ENCODE results near the gene NPAT. TPM values are rescaled to one million over a fixed set of nuclear protein-coding genes. Genes with fewer than 3 reads are reported as not detected.

Gene NPAT
- total RNA-seq, 1 donor from 2014 or later = 39.2 TPM

GRCh38 chr11:108246885-108247284, 24.4 kb upstream of the NPAT start:
- H3K9ac ChIP-seq = no peak overlapping the region
- no peaks in the 10 kb centered on the region for H3K27me3 Mint-ChIP-seq (ENCODE audit: insufficient read depth, low read depth)
- no peaks in the 10 kb centered on the region for H4K20me1 ChIP-seq (ENCODE audit: low read depth)
- no peaks in the 10 kb centered on the region for H3K9me3 Mint-ChIP-seq
- no peak overlapping the region for H3K4me3 ChIP-seq
- no peaks in the 10 kb centered on the region for H3K4me1 Mint-ChIP-seq
- no peaks in the 10 kb centered on the region for H3K9me3 ChIP-seq (ENCODE audit: low read depth)
- H3K36me3 Mint-ChIP-seq = peaks cover 17% of the 10 kb centered on the region
- no peak for DNase-seq (ENCODE audit: low spot score)
- no peak overlapping the region for H3K27ac ChIP-seq
- no peaks in the 10 kb centered on the region for H3K79me2 ChIP-seq (ENCODE audit: low read depth)
- H3K4me1 ChIP-seq = no peaks in the 10 kb centered on the region
- no peak overlapping the region for H3K4me2 ChIP-seq
- H3K27ac Mint-ChIP-seq = no peak overlapping the region
- H3K36me3 ChIP-seq = peaks cover 8% of the 10 kb centered on the region
- H3K4me3 Mint-ChIP-seq = no peak overlapping the region
- H3K27me3 ChIP-seq = no peaks in the 10 kb centered on the region
- H2AFZ ChIP-seq (replicated peaks) = no peak overlapping the region
- TF ChIP-seq, protein P1, sequence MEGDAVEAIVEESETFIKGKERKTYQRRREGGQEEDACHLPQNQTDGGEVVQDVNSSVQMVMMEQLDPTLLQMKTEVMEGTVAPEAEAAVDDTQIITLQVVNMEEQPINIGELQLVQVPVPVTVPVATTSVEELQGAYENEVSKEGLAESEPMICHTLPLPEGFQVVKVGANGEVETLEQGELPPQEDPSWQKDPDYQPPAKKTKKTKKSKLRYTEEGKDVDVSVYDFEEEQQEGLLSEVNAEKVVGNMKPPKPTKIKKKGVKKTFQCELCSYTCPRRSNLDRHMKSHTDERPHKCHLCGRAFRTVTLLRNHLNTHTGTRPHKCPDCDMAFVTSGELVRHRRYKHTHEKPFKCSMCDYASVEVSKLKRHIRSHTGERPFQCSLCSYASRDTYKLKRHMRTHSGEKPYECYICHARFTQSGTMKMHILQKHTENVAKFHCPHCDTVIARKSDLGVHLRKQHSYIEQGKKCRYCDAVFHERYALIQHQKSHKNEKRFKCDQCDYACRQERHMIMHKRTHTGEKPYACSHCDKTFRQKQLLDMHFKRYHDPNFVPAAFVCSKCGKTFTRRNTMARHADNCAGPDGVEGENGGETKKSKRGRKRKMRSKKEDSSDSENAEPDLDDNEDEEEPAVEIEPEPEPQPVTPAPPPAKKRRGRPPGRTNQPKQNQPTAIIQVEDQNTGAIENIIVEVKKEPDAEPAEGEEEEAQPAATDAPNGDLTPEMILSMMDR (IDR thresholded peaks at IDR 0.05) = no peak
- TF ChIP-seq EZH2 (IDR thresholded peaks at IDR 0.05) (no peak), EZH2phosphoT487 (IDR thresholded peaks at IDR 0.05) (no peak)
- no peaks in the 10 kb centered on the region for H3F3A ChIP-seq (ENCODE audit: low read depth)

GRCh38 chr11:108246308-108246707, 23.9 kb upstream of the NPAT start:
- Histone ChIP-seq H3K4me1 (no peaks in the 10 kb centered on the region), H3F3A (ENCODE audit: low read depth) (no peaks in the 10 kb centered on the region), H2AFZ (replicated peaks) (no peak overlapping the region), H4K20me1 (ENCODE audit: low read depth) (no peaks in the 10 kb centered on the region), H3K27me3 (no peaks in the 10 kb centered on the region), H3K9ac (no peak overlapping the region), H3K4me3 (no peak overlapping the region), H3K27ac (no peak overlapping the region), H3K79me2 (ENCODE audit: low read depth) (no peaks in the 10 kb centered on the region), H3K36me3 (peaks cover 8% of the 10 kb centered on the region), H3K4me2 (no peak overlapping the region), H3K9me3 (ENCODE audit: low read depth) (no peaks in the 10 kb centered on the region)
- TF ChIP-seq EZH2 (IDR thresholded peaks at IDR 0.05) = no peak
- TF ChIP-seq, protein P1 (IDR thresholded peaks at IDR 0.05) = no peak
- no peak overlapping the region for H3K27ac Mint-ChIP-seq
- H3K9me3 Mint-ChIP-seq = no peaks in the 10 kb centered on the region
- peaks cover 14% of the 10 kb centered on the region for H3K36me3 Mint-ChIP-seq
- no peaks in the 10 kb centered on the region for H3K27me3 Mint-ChIP-seq (ENCODE audit: insufficient read depth, low read depth)
- no peaks in the 10 kb centered on the region for H3K4me1 Mint-ChIP-seq
- H3K4me3 Mint-ChIP-seq = no peak overlapping the region
- DNase-seq (ENCODE audit: low spot score) = no peak

- no peaks in the 10 kb centered on the region for H3F3A ChIP-seq (ENCODE audit: low read depth)
- Mint-ChIP-seq H3K4me1 (no peaks in the 10 kb centered on the region), H3K27ac (no peak overlapping the region), H3K27me3 (ENCODE audit: insufficient read depth, low read depth) (no peaks in the 10 kb centered on the region), H3K4me3 (no peak overlapping the region), H3K36me3 (peaks cover 11% of the 10 kb centered on the region), H3K9me3 (no peaks in the 10 kb centered on the region)
- no peaks in the 10 kb centered on the region for H3K4me1 ChIP-seq
- H3K9me3 ChIP-seq (ENCODE audit: low read depth) = no peaks in the 10 kb centered on the region
- H3K27me3 ChIP-seq = no peaks in the 10 kb centered on the region
- H3K4me2 ChIP-seq = no peak overlapping the region
- no peaks in the 10 kb centered on the region for H3K79me2 ChIP-seq (ENCODE audit: low read depth)
- H4K20me1 ChIP-seq (ENCODE audit: low read depth) = no peaks in the 10 kb centered on the region
- H3K4me3 ChIP-seq = no peak overlapping the region
- no peak for DNase-seq (ENCODE audit: low spot score)
- H3K9ac ChIP-seq = no peak overlapping the region
- no peak for TF ChIP-seq EZH2 (IDR thresholded peaks at IDR 0.05)
- TF ChIP-seq, protein P1 (IDR thresholded peaks at IDR 0.05) = no peak
- TF ChIP-seq EZH2phosphoT487 (IDR thresholded peaks at IDR 0.05) = no peak
- no peaks in the 10 kb centered on the region for H3K36me3 ChIP-seq
- H2AFZ ChIP-seq (replicated peaks) = no peak overlapping the region
- H3K27ac ChIP-seq = no peak overlapping the region
These were observed 20.0 kb upstream of the NPAT start for GRCh38 chr11:108242422-108242821.

All from neural progenitor cell (in vitro differentiated cells).